GM12801 (cell line): Measurements from ENCODE around the gene C1D.

Experiments used
- CTCF ChIP-seq: IDR thresholded peaks from one replicate; pipeline ENCODE4 v1.5.1; 2011; ENCODE audit warnings: control low read depth; ENCODE audit not compliant: insufficient read length; ENCODE audit errors: extremely low read depth

The C1D gene

GRCh38 chr2:68052717-68053422, 9.9 kb downstream of the C1D start:
- no peak for TF ChIP-seq CTCF

- TF ChIP-seq CTCF: no peak
These were observed 12.5 kb downstream of the C1D start for GRCh38 chr2:68050353-68050752.

GRCh38 chr2:68046642-68047240, 16.1 kb downstream of the C1D start:
- TF ChIP-seq CTCF: no peak

GRCh38 chr2:68046224-68046623, 16.6 kb downstream of the C1D start:
- no peak for TF ChIP-seq CTCF

GRCh38 chr2:68045342-68045741, 17.5 kb downstream of the C1D start:
- no peak for TF ChIP-seq CTCF

GRCh38 chr2:68044099-68044498, 18.7 kb downstream of the C1D start:
- no peak for TF ChIP-seq CTCF

- TF ChIP-seq CTCF: no peak
These were observed 19.1 kb downstream of the C1D start for GRCh38 chr2:68043695-68044094.
